IMR-90 (cell line): ENCODE data around the gene APCDD1. TPM values are rescaled to one million over a fixed set of nuclear protein-coding genes. Genes with fewer than 3 reads are reported as not detected.

ENCODE experiments used
- ATAC-seq: fragments of 200-7000 bp; cut with Tn5 transposase; 2 replicates; pipeline ENCODE4 v1.9.1; 2020; ENCODE audit warnings: low read depth, mild to moderate bottlenecking, moderate library complexity
- BruUV-seq: library from RNA; stranded (reverse); fragments of 400-500 nt; replicated peaks from 2 replicates; lab custom pipeline; 2021; lab: Mats Ljungman, UMichigan
- CTCF ChIA-PET: fragments of 300-600 bp; formaldehyde crosslinking; extraction: SDS; loops from one replicate; lab custom pipeline; 2021; ENCODE audit warnings: antibody characterized with exemption; lab: Yijun Ruan, JAX
- POLR2A ChIA-PET: fragments of 300-600 bp; sonication (Branson Sonifier 250); formaldehyde crosslinking; loops from one replicate; lab custom pipeline; 2022; ENCODE audit warnings: antibody characterized with exemption; ENCODE audit not compliant: unreplicated experiment; lab: Charles Lee
- DNase-seq: peaks from one replicate; pipeline ENCODE4 v3.0.0; 2013
- H2AFZ ChIP-seq: replicated peaks from 2 replicates; pipeline ENCODE3; 2013; ENCODE audit warnings: low read length, mild to moderate bottlenecking; ENCODE audit not compliant: poor library complexity
- H2AK5ac ChIP-seq: 2 replicates; pipeline ENCODE4 v1.6.1; 2013; ENCODE audit warnings: low read depth, low read length, inconsistent platforms
- H2AK9ac ChIP-seq: replicated peaks from 2 replicates; pipeline ENCODE3; 2013; ENCODE audit warnings: mild to moderate bottlenecking, low read depth, low read length, moderate library complexity; ENCODE audit not compliant: poor library complexity
- H2BK120ac ChIP-seq: 2 replicates; pipeline ENCODE4 v1.6.1; 2013; ENCODE audit warnings: low read depth, low read length, inconsistent platforms
- H2BK15ac ChIP-seq: 3 replicates; pipeline ENCODE4 v1.6.1; 2013; ENCODE audit warnings: low read depth, low read length, inconsistent platforms
- H2BK20ac ChIP-seq: 2 replicates; pipeline ENCODE4 v1.6.1; 2013; ENCODE audit warnings: low read depth, mild to moderate bottlenecking, inconsistent platforms, low read length, moderate library complexity
- H2BK5ac ChIP-seq: 2 replicates; pipeline ENCODE4 v1.6.1; 2013; ENCODE audit warnings: mild to moderate bottlenecking, low read depth, low read length, inconsistent platforms; ENCODE audit not compliant: poor library complexity, severe bottlenecking
- H3K14ac ChIP-seq: replicated peaks from 2 replicates; pipeline ENCODE4 v1.6.1; 2013; ENCODE audit warnings: low read depth, low read length, inconsistent platforms
- H3K18ac ChIP-seq: 2 replicates; pipeline ENCODE4 v1.6.1; 2013; ENCODE audit warnings: low read depth, low read length, control low read depth
- H3K23ac ChIP-seq: 2 replicates; pipeline ENCODE4 v1.6.1; 2013; ENCODE audit warnings: low read depth, low read length, inconsistent platforms
- H3K27ac ChIP-seq: 2 replicates; pipeline ENCODE4 v1.5.1; 2013; ENCODE audit warnings: mild to moderate bottlenecking, control low read depth, low read length; ENCODE audit not compliant: insufficient read depth
- H3K27me3 ChIP-seq: 2 replicates; pipeline ENCODE4 v1.6.1; 2013; ENCODE audit warnings: low read length; ENCODE audit not compliant: control insufficient read depth, insufficient read depth
- H3K36me3 ChIP-seq: 2 replicates; pipeline ENCODE4 v1.6.1; 2013; ENCODE audit warnings: low read length, mixed read lengths; ENCODE audit not compliant: control insufficient read depth, insufficient read depth
- H3K4ac ChIP-seq: 2 replicates; pipeline ENCODE4 v1.6.1; 2013; ENCODE audit warnings: low read depth, low read length, inconsistent platforms
- H3K4me1 ChIP-seq: 2 replicates; pipeline ENCODE4 v1.6.1; 2013; ENCODE audit warnings: low read length, mixed read lengths; ENCODE audit not compliant: control insufficient read depth, insufficient read depth
- H3K4me2 ChIP-seq: 2 replicates; pipeline ENCODE4 v1.6.1; 2013; ENCODE audit warnings: low read depth, mild to moderate bottlenecking, control low read depth, low read length, moderate library complexity
- H3K4me3 ChIP-seq: 2 replicates; pipeline ENCODE4 v1.5.1; 2013; ENCODE audit warnings: low read depth, mild to moderate bottlenecking, control low read depth, low read length, moderate library complexity; ENCODE audit not compliant: insufficient read depth
- H3K56ac ChIP-seq: 2 replicates; pipeline ENCODE4 v1.6.1; 2013; ENCODE audit warnings: low read length, inconsistent platforms; ENCODE audit not compliant: insufficient read depth; ENCODE audit errors: extremely low read depth
- H3K79me1 ChIP-seq, 2 experiments: 2 replicates each; pipeline ENCODE4 v1.6.1; 2013; ENCODE audit warnings: low read length in 2 of 2, inconsistent platforms in 1 of 2, low read depth in 1 of 2
- H3K9ac ChIP-seq: 2 replicates; pipeline ENCODE4 v1.6.1; 2013; ENCODE audit warnings: low read depth, low read length, control low read depth
- H3K9me1 ChIP-seq: 2 replicates; pipeline ENCODE4 v1.6.1; 2013; ENCODE audit warnings: low read length, inconsistent platforms; ENCODE audit not compliant: insufficient read depth
- H3K9me3 ChIP-seq: 2 replicates; pipeline ENCODE4 v1.6.1; 2013; ENCODE audit warnings: low read length; ENCODE audit not compliant: control insufficient read depth, insufficient read depth
- H4K20me1 ChIP-seq: 2 replicates; pipeline ENCODE4 v1.6.1; 2013; ENCODE audit warnings: low read length, inconsistent platforms; ENCODE audit not compliant: insufficient read depth
- H4K5ac ChIP-seq: 2 replicates; pipeline ENCODE4 v1.6.1; 2013; ENCODE audit warnings: mild to moderate bottlenecking, low read depth, low read length, control low read depth
- H4K8ac ChIP-seq, 2 experiments: 2 replicates each; pipeline ENCODE4 v1.6.1; 2013; ENCODE audit warnings: low read depth in 2 of 2, low read length in 2 of 2, control low read depth in 1 of 2, inconsistent platforms in 1 of 2
- H4K91ac ChIP-seq: 2 replicates; pipeline ENCODE4 v1.6.1; 2013; ENCODE audit warnings: low read depth, low read length, inconsistent platforms; ENCODE audit not compliant: insufficient read depth
- MAFK ChIP-seq: IDR thresholded peaks from 2 replicates; pipeline ENCODE4 v1.6.1; 2012; ENCODE audit warnings: low read depth, low read length, improper control_type of control experiment
- POLR2A ChIP-seq: IDR thresholded peaks from 2 replicates; pipeline ENCODE4 v1.6.1; 2012; ENCODE audit warnings: mild to moderate bottlenecking, low read depth, low read length
- USF2 ChIP-seq: fragments of 150-350 bp; IDR thresholded peaks from 2 replicates; pipeline ENCODE4 v1.6.1; 2017; ENCODE audit warnings: mild to moderate bottlenecking, antibody characterized with exemption, low read length, low read depth
- WGBS, 2 experiments: methylation state at CpG; one replicate each; pipeline versions ENCODE4 v1.1.5 to v1.1.7; 2013; ENCODE audit warnings: missing lambda C conversion rate in 2 of 2; ENCODE audit not compliant: insufficient read length in 1 of 2; ENCODE audit errors: extremely low coverage in 2 of 2; 5-methylcytosine and 5-hydroxymethylcytosine counted together
- dilution Hi-C: fragments of 300-500 bp; cut with HindIII; formaldehyde crosslinking; loops from one replicate; pipeline ENCODE4 v1.14.3; 2018; ENCODE audit warnings: low sequenced_read_pairs; ENCODE audit not compliant: unreplicated experiment
- in situ Hi-C: fragments of 300-500 bp; cut with MboI; formaldehyde crosslinking; loops from 3 replicates; pipeline ENCODE4 v1.14.3; 2019; ENCODE audit warnings: low sequenced_read_pairs, inconsistent platforms, mixed read lengths
- intact Hi-C: fragments of 100-400 bp; cut with micrococcal nuclease; formaldehyde crosslinking; loops from 2 replicates; pipeline ENCODE4 v1.10.0; 2022
- polyA plus RNA-seq, 3 experiments: library from polyadenylated mRNA; depleted of rRNA; stranded (reverse); fragments of >200 nt; gene quantifications; 2 replicates each; pipeline ENCODE4 v1.2.3, GENCODE V29; 2012; ENCODE audit warnings: low replicate concordance in 1 of 3
- total RNA-seq: library from RNA; depleted of rRNA; stranded (reverse); fragments of >200 nt; gene quantifications from 2 replicates; pipeline ENCODE4 v1.2.3, GENCODE V29; 2012

APCDD1 gene
- total and polyA plus RNA-seq, 2 of the 4 experiments (the other 2 are of a cell fraction): 1.1 to 2.2 TPM

- H3K23ac ChIP-seq: no peak overlapping the region
- no peaks in the 10 kb centered on the region for H4K20me1 ChIP-seq
- H3K4ac ChIP-seq: no peak overlapping the region
- H3K14ac ChIP-seq: no peak overlapping the region
- no peak overlapping the region for H3K27ac ChIP-seq
- H3K9me3 ChIP-seq: peaks cover 12% of the 10 kb centered on the region
- no peak overlapping the region for H3K56ac ChIP-seq
- no peak overlapping the region for H4K5ac ChIP-seq
- ATAC-seq: no peak
- H2AK9ac ChIP-seq: no peak overlapping the region
- H2AFZ ChIP-seq: no peak overlapping the region
- no peak overlapping the region for H2BK20ac ChIP-seq
- no peaks in the 10 kb centered on the region for H3K9me1 ChIP-seq
- POLR2A ChIA-PET: no interaction called here
- BruUV-seq: no TSS peak
- dilution Hi-C loops (loop anchor here (25.0 kb wide), 1 partner anchor 524 kb away; no protein-coding TSS in a partner anchor), in situ Hi-C loops (no loop called here), intact Hi-C loops (loop anchor here (10.0 kb wide), 2 partner anchors 136 to 276 kb away; no protein-coding TSS in a partner anchor)
- H3K79me1 ChIP-seq: no peaks in the 10 kb centered on the region
- H3K9ac ChIP-seq: no peak overlapping the region
- H2AK5ac ChIP-seq: no peak overlapping the region
- CTCF ChIA-PET: no interaction called here
- peaks cover 14% of the 10 kb centered on the region for H3K27me3 ChIP-seq
- no peak overlapping the region for H3K4me3 ChIP-seq
- no peak for DNase-seq
- 40% methylated on average over 1 of the region's 2 CpGs; no CpG with 5 or more reads in 1 of the 2 experiments for WGBS, 2 experiments
- H3K4me2 ChIP-seq: no peak overlapping the region
- no peak overlapping the region for H3K18ac ChIP-seq
- TF ChIP-seq POLR2A (no peak), MAFK (no peak), USF2 (no peak)
- no peak overlapping the region for H4K91ac ChIP-seq
- H3K4me1 ChIP-seq: no peaks in the 10 kb centered on the region
- H3K36me3 ChIP-seq: no peaks in the 10 kb centered on the region
- no peak overlapping the region for H2BK5ac ChIP-seq
- no peak overlapping the region for H2BK120ac ChIP-seq
- no peak overlapping the region for H2BK15ac ChIP-seq
- H4K8ac ChIP-seq: no peak overlapping the region
Observed at GRCh38 chr18:10511236-10511635, 56.8 kb downstream of the APCDD1 start.
